GM21526 (cell line): ENCODE results near the gene CDKN3.
A peak's percentile ranks its signal among the peaks of the same experiment; 100 is the strongest.

Experiments
- ATAC-seq: cut with Tn5 transposase; IDR thresholded peaks from one replicate; pipeline ENCODE4 v1.9.1; 2021; ENCODE audit warnings: moderate library complexity; ENCODE audit not compliant: unreplicated experiment, low FRiP score

The CDKN3 gene, protein sequence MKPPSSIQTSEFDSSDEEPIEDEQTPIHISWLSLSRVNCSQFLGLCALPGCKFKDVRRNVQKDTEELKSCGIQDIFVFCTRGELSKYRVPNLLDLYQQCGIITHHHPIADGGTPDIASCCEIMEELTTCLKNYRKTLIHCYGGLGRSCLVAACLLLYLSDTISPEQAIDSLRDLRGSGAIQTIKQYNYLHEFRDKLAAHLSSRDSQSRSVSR

DNA sequence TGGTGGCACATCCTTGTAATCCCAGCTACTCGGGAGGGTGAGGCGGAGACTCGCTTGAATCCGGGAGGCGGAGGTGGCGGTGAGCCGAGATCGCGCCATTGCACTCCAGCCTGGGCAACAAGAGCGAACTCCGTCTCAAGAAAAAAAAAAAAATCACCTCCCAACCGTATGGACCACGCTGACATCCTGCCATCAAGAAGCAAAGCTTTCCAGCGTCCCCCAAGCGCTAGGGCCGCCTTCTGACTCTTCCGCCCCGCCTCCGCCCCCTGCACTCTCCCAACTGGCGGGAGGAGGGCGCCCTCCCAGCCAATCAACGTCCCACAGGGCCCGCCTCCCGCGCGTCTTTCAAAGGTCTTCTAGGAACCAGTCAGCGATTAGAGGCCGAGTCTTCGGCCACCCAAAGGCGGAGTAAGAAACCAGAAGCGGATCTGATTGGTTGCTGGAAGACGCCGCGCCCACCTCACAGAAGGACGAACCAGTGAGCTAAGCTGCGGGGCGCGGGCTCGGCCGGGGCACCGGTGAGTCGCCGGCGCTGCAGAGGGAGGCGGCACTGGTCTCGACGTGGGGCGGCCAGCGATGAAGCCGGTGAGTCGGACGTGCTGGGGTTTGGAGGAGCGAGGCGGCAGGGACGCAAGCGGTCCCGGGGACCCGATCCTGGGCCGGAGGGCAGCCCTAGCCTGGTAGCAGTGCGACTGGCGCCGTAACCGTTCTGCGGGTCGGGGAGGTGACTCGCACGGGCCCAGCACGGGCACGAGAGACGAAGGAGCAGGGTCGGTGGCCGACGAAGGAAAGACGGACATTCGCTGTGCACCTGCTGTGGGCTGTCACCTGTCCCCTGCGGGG is at the start of gene CDKN3:
Gene CDKN3, plus strand, starts transcription at position 515 of the 843 bp plus-strand sequence. Its CDS starts 62 bp downstream, at position 577.
- ATAC-seq: peak; percentile 97

DNA sequence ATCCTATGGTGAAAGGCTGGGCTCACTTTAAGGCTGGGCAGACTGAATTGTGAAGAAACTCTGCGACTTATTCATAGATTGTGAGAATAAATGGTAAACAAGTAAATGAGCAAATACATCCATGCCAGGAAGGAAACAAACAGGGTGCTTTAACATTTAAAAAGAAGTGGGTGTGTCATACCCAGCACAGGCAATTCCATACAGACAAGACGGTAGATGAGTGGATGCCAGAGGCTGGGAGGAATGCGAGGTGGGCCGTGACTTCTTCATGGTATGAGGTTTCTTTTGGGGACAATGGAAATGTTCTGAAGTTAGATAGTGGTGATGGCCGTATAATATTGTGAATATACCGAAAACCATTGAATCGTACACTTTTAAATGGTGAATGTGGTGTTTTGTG is 49.8 kb upstream of the CDKN3 start:
- ATAC-seq: no peak

DNA sequence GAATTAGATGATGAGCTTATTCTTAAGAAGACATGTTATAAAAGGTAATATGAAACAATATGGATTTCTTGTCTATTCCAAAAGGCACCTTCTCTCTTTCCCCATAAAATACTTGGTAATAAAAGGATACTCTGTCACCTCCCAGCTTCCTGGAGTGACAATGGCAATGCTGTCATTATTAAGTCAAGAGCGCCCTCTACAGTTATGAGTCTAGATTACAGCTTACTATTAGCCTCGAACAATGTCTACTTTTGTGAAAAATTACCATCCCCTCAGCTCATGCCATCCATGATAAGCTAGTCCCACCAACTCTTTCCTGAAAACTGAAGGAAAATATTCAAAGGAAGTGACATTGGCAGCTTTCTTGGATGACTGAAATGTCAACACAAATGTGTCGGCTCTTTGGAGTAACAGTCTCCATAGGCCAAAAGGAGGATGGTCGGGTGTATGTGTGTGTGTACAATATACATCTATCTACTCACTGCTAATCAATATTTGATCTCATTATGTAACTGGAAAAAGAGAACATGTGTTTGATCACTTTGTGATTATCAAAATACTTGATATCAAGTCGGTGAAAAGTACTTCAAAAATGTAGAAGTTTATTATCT is 48.7 kb upstream of the CDKN3 start:
- no peak for ATAC-seq

DNA sequence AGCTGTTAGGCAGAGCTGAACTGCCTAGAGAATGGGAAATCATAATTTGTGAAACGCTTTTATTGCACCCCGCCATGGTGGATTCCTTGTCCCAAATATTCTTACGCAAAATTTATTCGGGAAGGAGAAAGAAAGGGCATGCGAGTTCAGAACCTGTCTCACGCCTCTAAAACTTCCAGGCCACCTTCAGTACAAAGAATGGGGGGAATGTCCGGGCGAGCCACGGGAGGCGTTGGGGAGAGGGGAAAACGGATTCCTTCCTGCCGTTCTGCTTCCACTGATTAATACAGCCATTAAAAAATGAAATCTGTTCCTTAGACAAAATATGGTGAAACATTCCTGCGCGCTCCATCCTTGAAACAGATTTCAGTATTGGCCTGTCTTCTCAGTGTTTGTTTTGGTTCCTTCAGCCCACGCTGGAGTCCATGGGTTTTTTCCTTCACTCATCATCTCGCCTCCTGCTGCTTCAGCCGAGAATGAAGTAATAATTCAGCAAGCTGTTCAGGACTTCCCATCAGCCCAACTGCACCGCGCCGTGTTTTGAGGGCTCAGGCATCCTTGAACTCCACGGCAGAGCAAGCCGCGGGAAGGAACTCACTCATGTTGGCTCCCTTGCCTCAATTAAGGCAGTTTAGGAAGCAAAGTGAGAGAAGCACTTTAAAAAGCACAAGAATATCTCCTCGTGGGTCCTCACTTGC is 47.7 kb upstream of the CDKN3 start:
- no peak for ATAC-seq

DNA sequence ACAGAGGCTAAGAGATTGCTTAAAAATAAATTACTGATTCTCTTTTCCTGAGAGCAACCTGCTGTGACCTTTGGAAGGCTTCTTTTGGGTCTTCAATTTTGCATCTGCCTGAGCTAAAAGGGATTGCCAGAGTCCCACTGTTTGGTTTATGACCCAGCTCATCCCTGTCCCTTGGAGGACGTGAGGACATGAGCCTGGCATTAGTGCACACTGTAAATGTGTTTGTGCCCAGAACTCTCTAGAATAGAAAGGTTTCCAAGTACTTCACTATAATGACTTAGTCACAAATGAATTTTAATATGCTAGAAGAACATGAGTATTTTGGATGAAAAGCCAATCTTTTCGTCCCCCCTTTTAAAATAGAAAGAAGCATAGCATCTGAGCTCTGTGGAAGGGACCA is 47.1 kb upstream of the CDKN3 start:
- ATAC-seq: no peak

DNA sequence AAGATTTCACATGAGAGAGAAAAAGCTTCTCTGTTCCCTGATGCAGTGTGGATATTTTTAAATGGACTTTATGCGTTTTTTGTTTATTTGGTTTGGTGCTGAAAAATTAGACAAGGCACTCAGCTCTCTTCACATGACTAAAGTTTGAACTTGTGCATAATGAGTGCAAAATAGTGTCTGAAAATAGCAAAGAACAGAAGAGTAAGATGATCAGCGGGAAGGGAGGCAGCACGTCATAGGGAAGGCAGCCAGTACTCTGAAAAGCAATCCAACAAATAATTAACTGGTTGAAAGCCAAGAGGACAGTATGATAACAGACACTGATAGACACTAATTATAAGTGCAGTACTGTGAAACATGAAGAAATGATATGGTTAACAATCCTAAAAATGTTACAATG is 46.6 kb upstream of the CDKN3 start:
- no peak for ATAC-seq

DNA sequence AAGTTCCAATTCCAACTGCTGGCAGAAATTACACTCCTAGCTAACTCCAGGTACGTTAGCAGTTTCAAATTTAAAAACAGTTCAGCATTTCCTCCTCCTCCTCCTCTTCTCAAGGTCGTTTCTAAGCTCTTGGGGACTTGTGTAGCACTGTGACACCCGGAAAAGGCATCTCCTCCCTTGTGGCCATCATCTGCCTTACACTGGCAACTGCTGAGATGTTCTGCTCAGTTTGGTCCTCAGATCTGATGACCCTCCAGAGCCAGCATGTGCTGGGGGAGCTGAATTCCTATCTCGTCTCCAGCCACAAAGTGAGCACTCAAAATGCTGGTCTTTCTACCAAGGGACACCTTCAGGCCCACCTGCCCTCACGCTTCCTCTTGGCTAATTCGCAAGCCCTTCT is 43.5 kb upstream of the CDKN3 start:
- no peak for ATAC-seq

DNA sequence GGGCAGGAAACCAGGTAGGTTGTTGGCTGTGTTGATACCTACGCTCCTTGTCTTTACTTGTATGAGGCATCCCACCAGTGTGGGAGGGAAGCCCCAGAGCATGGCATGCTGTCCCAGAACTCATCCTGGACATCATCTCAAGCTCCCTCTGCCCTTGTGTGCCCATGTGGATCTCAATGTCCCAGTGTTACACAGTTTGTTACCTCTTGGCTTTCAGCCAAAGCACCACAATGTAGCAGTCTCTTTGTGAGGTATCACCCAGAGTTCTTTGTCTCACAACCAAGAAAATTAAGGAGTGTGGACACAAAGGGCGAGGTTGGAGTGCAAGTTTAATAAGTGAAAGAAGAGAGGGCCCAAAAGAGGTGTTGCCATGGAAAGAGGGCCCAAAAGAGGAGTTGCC is 43.1 kb upstream of the CDKN3 start:
- ATAC-seq: no peak

DNA sequence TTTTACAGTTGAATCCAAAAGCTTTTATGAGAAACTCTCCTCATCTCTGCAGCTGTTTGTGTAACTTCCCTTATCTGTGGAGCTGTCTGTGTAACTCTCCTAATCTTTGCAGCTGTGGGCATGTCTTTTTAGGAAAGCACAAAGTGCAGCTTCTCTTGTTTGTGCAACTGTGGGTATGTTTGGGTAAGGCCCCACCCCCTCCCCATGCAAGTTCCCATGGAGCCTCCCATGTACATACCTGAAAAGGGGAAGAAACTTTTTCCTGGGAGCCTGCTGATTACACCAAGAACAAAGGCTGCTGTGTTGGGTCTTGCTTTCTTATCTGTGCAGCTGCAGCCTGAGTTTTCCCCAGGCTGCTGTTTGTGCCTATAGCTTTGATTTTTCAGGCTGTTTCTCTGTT is 42.7 kb upstream of the CDKN3 start:
- no peak for ATAC-seq

DNA sequence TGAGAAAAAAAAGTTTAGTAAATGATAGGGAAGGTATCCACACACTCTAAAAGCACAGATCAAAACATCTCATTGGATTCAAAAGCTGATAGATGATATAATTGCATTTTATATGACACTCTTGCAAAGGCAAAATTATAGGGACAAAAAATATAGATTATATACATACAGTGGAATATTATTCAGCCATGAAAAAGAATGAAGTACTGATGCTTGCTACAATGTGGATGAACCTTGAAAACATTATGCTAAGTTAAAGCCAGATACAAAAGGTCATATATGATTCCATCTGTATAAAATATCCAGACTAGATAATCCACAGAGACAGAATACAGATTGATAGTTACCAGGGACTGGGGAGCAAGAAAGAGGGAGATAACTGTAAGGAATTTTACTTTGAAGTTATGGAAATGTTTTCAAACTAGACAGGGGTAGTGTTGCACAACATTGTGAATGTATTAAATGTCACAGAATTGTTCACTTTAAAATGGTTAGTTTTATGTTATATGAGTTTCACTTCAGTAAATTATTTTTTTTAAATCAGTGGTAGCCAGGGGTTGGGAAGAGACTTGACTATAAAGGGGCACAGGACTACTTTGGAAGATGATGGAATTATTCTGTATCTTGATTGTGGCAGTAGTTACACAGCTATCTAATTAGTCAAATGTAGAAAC is 41.7 kb upstream of the CDKN3 start:
- ATAC-seq: no peak

DNA sequence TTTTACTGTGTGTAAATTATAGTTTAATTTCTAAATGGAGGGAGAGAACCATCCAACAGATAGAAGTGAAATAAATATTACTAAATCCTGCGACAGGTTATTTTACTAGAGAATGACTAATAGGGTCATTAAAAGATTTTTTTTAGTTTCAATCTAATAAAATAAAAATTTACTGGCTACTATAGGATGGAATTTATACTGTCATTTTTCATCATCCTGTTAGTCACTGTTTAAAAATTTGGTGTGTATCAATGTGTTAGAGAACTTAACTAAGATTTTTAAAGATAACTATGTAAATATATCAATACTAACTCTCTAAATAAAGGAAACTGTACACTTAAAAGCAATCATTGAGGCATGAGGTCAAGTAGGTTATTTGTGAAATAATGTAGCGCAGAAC is 41.1 kb upstream of the CDKN3 start:
- ATAC-seq: no peak

DNA sequence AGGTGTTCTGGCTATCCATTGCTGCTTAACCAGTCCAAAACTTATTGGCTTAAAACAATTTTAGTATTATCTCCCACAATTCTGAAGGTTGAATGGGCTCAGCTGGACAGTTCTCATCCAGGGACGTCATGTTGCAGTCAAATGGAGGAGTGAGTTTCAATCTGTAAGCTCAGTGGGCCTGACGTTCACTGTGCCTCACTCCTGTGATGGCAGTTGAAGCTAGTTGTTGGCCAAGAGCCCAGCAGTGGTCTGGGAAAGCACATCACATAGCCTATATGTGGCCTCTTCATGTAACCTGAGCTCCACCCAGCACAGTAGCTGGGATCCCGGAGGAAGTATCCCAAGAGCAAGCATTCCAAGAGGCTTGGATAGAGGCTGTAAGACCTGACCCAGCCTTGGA is 40.6 kb upstream of the CDKN3 start:
- ATAC-seq: no peak

DNA sequence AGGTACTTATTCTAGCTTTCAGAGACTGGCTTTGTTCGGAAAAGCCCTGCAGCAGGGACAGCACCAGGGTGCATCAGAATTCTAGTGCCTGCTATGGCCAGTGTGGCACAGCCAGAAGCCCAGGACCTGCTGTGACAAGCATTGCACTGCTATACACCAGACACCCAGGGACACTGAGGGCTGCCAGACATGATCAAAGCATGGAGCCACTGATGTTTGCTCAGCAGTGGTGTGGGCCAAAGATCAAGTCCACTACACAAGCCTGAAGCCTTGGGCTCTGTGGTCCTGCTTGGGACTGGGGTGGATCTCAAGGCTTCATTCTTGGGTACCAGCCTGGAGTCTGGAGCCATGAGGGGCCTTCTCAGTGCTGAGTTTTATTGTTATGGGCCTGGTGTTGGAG is 36.1 kb upstream of the CDKN3 start:
- no peak for ATAC-seq

DNA sequence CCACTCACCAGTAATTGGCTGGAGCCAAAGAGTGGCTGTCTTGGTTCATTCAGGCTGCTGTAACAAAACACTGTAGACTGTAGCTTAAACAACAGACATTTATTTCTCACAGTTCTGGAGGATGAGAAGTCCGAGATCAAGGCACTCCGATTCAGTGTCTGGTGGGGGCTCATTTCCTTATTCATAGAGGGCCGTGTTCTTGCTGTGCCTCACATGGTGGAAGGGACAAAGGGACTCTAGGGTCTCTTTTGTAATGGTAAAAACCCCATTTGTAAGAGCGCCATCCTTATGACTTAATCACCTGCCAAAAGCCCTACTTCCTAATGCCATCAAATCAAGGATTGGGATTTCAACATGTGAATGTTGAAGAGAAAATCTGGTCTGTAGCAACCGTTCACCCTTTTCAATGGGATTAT is 34.7 kb upstream of the CDKN3 start:
- ATAC-seq: no peak

DNA sequence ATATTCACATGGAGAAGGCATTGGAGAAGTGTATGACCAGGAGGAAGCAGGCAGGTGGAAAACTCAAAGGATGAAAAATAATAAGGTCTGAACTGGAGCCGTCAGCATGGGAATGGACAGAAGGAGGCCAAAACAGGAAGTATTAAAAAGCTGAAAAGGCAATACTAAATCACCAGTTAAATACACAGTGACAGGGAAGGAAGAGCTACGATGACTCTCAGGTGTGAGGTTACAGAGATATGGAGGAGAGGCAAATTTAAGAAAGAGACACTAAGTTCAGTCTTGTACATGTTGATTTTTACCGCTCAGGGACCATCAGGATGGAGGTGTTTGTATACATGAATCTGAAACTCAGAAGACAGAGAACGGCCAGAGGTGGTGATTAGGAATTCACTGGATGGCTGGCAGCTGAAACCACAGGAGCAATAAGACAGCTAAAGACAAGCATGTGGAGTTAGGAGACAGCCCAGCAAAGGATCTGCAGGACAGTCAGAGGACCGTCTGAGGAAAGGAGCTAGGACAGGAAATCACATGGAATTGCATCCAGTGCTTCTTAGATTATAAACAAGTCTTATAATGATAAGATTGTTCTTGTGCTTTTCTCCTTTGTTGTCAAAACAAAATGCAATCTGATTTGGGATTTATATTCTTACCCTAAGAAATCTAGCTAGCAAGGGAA is 33.9 kb upstream of the CDKN3 start:
- no peak for ATAC-seq

DNA sequence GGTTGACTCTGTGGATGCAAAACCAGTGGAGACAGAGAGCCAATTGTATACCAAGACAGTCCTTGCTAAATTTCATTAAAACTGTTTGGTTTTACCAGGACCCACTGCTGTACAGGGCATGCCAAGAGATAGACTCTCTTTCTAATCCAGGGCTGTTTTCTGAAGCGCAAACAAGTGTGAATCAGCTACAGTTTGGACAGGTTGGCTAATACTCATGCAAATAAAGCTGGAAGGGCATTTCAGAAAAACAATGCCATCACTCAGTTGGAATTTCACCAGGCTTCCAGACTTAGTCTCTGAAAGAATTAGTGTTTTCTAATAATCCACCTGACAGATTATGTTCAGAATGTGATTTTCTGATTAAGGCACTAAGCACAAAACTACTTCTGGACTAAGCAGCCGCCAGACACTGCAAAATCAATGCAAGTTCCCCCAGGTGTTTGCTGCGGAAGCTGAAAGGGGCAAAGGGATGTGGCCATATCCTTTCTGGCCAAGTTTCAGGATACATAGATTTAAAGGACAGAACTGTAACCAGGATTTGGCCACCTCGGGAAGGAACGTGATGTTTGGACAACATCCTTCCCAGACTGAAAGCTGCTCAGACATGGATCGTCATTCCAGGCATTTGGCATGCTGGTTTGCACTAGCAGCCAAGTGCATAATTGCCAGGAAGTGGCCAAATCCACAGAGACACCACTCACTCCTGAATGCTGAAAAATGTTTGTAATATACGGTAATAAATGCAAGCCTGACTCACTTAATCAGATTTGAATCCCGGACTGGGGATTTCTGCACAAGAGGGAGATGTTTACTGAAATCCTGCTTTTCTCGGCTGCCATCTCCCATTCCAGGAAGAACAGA is 32.0 kb upstream of the CDKN3 start:
- no peak for ATAC-seq

DNA sequence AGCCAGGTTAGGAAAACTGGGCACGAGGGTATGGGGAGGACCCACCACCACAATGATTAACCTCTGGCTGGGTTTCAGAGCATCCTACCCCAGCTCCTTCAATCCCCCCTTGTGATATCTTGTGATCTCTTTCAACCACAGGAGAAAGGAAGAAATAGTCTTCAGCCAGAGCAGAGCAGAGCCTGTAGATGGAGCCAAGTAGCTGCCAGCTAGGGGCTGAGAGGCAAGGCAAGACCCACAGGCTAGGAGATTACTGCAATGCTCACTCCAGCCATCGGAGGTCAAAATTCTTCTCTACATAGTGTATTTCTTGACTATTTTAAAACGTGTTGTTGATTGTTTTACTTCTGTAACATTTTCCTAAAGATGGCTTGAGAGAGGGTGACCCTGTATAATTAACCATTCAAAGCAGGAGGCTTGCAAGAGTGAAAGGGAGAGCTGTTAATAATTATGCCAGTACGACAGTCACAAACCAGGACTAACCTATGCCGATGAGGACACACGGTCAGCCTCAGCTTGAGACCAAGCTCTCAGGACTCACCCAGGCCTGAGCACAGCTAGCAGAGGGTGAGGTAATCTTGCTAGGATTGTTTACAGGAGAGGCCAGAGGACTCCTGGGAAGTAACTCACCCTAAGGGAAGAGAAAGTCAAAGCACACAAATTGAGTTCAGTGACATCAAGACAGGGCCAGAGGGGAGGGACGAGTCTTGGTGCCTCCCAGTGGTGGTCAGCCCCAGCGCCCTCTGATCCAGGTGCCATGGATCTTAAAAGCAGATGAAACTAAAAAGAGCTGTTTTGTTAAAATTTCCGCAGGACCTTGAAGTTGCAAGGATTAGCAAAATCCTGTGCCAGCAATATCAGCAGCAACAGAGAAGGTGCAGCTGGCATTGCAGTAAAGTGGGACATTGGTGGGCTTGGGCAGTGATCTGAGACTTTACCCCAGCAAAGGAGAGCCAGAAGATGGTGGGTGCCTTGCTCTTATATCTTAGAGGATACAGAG is 29.8 kb upstream of the CDKN3 start:
- no peak for ATAC-seq

DNA sequence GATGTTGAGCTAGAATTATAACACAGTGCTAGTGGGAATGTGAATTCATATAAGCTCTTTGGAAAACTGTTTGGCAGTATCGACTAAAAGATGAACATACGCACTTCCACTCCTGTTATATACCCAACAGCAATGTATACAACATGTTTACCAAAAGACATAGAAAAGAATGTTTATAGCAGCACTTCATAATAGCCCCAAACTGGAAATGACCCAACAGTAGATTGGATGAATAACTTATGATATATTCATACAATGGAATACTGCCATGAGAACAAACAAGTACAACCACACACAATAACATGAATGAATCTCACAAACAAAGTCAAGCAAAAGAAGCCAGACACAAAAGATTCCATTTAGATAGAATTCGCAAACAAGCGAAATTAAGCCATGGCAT is 28.5 kb upstream of the CDKN3 start:
- ATAC-seq: no peak
